ENCODE results near the gene KCNJ1. TPM values are rescaled to one million over a fixed set of nuclear protein-coding genes. Genes with fewer than 3 reads are reported as not detected.

Gene KCNJ1
- total RNA-seq, 1 experiment from 2014 or later, result not detected

DNA sequence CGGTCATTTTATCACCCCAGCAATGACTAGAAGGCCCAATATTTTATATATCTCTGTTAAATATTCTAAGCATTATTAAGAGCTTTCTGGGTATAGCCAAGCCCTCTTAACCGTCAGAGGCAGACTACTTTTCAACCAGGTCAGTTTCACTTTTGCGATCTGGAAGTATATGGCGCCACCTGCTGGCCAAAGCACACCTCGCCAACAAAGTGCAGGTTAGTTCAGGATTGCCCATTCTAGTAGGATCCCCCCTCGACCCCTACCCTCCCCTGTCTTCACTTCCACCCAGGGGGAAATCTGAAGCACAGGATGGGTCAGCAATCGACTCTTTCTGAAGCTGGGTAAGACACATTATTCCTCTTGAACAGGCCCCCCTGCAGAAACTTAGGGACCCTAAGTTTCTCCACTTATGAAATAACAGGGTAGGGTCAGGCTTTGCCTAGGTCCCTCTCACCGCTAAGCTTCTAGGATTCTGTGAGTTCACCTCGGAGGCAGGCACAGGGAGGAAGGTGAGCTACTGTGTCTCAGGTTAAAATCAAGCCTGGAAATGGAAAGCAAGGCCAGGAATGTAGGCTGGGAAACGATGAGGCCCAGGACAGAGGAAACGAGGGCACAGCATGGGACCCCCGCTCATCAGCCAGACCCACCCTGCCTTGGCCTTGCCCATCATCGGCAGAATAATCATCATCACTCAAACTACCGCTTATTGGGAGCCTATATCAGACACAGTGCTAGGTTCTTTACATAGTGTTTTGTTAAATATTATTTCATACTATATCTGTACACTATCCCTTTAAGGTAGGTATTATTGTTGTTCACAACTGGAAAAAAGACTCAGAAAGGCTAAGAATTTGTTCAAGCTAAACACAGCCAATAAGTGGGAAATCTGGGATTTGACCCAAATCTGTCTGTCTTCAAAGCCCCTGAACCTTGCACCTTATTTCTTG, 35.6 kb downstream of the KCNJ1 start:
- POLR2A ChIA-PET (ENCODE audit: low non-redundant PET), result no interaction called here
- H3K27ac ChIP-seq (ENCODE audit: low read depth, low read length, poor library complexity, severe bottlenecking), result no peak overlapping the region
- CTCF ChIA-PET, result interaction anchor here (0.8 to 1.3 kb wide), 3 partner anchors 73 to 674 kb away, joined by 3 to 4 read pairs (median 4); no protein-coding TSS in a partner anchor
- no peak overlapping the region for H3K4me3 ChIP-seq (ENCODE audit: low read depth, low read length, poor library complexity, severe bottlenecking)
- H3K27me3 ChIP-seq (replicated peaks; ENCODE audit: insufficient read depth, low read depth, low read length, poor library complexity), result no peaks in the 10 kb centered on the region
- H3K9me3 ChIP-seq (ENCODE audit: low read depth, low read length, poor library complexity, severe bottlenecking), result no peaks in the 10 kb centered on the region
- intact Hi-C loops (cut with micrococcal nuclease; ENCODE audit: unreplicated experiment), result loop anchor here (2.0 to 10.0 kb wide), 6 partner anchors 197 to 801 kb away; no protein-coding TSS in a partner anchor
- peak; percentile 88 for DNase-seq (ENCODE audit: low spot score)
- peaks cover 17% of the 10 kb centered on the region for H3K4me1 ChIP-seq (ENCODE audit: insufficient read depth, low read length, poor library complexity, severe bottlenecking)
- TF ChIP-seq, protein P1, sequence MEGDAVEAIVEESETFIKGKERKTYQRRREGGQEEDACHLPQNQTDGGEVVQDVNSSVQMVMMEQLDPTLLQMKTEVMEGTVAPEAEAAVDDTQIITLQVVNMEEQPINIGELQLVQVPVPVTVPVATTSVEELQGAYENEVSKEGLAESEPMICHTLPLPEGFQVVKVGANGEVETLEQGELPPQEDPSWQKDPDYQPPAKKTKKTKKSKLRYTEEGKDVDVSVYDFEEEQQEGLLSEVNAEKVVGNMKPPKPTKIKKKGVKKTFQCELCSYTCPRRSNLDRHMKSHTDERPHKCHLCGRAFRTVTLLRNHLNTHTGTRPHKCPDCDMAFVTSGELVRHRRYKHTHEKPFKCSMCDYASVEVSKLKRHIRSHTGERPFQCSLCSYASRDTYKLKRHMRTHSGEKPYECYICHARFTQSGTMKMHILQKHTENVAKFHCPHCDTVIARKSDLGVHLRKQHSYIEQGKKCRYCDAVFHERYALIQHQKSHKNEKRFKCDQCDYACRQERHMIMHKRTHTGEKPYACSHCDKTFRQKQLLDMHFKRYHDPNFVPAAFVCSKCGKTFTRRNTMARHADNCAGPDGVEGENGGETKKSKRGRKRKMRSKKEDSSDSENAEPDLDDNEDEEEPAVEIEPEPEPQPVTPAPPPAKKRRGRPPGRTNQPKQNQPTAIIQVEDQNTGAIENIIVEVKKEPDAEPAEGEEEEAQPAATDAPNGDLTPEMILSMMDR (conservative IDR thresholded peaks at IDR 0.05; ENCODE audit: low read depth, low read length), result peak; percentile 98
- no peak for TF ChIP-seq EZH2 (IDR thresholded peaks at IDR 0.05; ENCODE audit: borderline replicate concordance, low read depth, low read length, poor library complexity, severe bottlenecking)
- no TSS peak for BruUV-seq (replicated peaks)
- no peaks in the 10 kb centered on the region for H3K36me3 ChIP-seq (ENCODE audit: insufficient read depth, low read length, poor library complexity, severe bottlenecking)

DNA sequence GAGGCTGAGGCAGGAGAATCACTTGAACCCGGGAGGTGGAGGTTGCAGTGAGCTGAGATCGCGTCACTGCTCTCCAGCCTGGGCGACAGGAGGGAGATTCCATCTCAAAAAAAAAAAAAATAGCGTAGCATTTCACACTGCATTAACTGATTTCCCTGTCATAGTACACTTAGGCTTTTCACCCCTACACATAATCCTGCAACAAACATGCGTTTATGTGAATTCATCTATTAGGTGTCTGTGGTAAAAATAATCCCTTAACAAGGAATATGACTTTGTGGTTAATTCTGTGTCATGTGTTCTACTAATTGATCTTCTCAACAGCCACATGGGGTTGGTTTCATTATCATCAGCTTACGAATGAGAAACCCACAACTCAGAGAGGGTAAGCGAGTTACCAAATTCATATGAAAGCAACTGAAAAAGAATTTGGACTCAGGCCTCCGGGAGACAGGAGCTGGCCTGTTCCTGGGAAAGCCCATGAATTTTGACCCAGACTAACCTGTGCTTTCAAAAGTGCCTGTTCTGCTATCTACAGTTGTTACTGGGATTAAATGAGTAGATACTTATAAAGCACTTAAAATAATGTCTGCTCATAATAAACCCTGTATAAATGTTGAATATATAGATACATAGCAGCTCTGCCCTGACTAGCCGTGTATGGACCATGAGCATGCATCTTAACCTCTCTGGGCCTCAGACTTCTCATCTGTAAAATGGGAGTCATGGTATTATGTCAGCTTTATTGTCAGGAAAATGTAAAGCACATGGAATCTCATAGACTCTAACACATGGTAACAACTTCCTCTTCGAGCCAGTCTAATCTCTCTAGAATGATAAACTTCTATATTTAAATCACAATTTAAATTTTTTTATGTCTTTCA, 36.6 kb downstream of the KCNJ1 start:
- intact Hi-C loops (cut with micrococcal nuclease; ENCODE audit: unreplicated experiment), result loop anchor here (2.0 to 10.0 kb wide), 6 partner anchors 196 to 800 kb away; no protein-coding TSS in a partner anchor
- Histone ChIP-seq H3K36me3 (ENCODE audit: insufficient read depth, low read length, poor library complexity, severe bottlenecking) (no peaks in the 10 kb centered on the region), H3K4me1 (ENCODE audit: insufficient read depth, low read length, poor library complexity, severe bottlenecking) (peaks cover 9% of the 10 kb centered on the region), H3K9me3 (ENCODE audit: low read depth, low read length, poor library complexity, severe bottlenecking) (no peaks in the 10 kb centered on the region), H3K4me3 (ENCODE audit: low read depth, low read length, poor library complexity, severe bottlenecking) (no peak overlapping the region), H3K27ac (ENCODE audit: low read depth, low read length, poor library complexity, severe bottlenecking) (no peak overlapping the region), H3K27me3 (replicated peaks; ENCODE audit: insufficient read depth, low read depth, low read length, poor library complexity) (no peaks in the 10 kb centered on the region)
- no TSS peak for BruUV-seq (replicated peaks)
- TF ChIP-seq, protein P1 (conservative IDR thresholded peaks at IDR 0.05; ENCODE audit: low read depth, low read length), result no peak
- no peak for TF ChIP-seq EZH2 (IDR thresholded peaks at IDR 0.05; ENCODE audit: borderline replicate concordance, low read depth, low read length, poor library complexity, severe bottlenecking)
- POLR2A ChIA-PET (ENCODE audit: low non-redundant PET), result no interaction called here
- CTCF ChIA-PET, result interaction anchor here (0.8 to 1.3 kb wide), 3 partner anchors 74 to 673 kb away, joined by 3 to 4 read pairs (median 4); no protein-coding TSS in a partner anchor
- DNase-seq (ENCODE audit: low spot score), result no peak

DNA sequence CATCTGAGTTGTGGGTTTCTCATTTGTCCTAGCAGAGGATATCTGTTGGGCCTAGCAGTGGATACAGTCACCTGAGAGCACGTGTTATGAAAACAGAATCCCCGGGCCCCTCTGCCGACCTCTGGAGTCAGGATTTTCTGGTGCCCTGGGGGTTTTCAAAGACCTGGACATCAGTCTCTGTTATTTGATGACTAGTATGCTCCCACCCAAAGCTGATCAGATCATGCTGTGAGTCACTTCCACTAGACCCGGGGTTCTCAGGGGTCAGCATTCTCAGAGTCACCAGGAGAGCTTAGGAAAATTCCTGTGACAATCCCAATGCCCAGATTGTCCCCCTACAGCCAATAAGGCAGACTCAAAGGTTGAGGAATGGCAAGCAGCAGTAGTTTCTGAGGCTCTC, 38.7 kb downstream of the KCNJ1 start:
- no TSS peak for BruUV-seq (replicated peaks)

More for the DNA sequence above, 38.7 kb downstream of the KCNJ1 start:
- Histone ChIP-seq H3K36me3 (ENCODE audit: insufficient read depth, low read length, poor library complexity, severe bottlenecking) (no peaks in the 10 kb centered on the region), H3K4me3 (ENCODE audit: low read depth, low read length, poor library complexity, severe bottlenecking) (no peak overlapping the region), H3K9me3 (ENCODE audit: low read depth, low read length, poor library complexity, severe bottlenecking) (no peaks in the 10 kb centered on the region), H3K27me3 (replicated peaks; ENCODE audit: insufficient read depth, low read depth, low read length, poor library complexity) (peaks cover 4% of the 10 kb centered on the region), H3K4me1 (ENCODE audit: insufficient read depth, low read length, poor library complexity, severe bottlenecking) (peaks cover 6% of the 10 kb centered on the region), H3K27ac (ENCODE audit: low read depth, low read length, poor library complexity, severe bottlenecking) (no peak overlapping the region)
- CTCF ChIA-PET, result no interaction called here
- POLR2A ChIA-PET (ENCODE audit: low non-redundant PET), result no interaction called here
- no peak for DNase-seq (ENCODE audit: low spot score)
- intact Hi-C loops (cut with micrococcal nuclease; ENCODE audit: unreplicated experiment), result no loop called here
- TF ChIP-seq, protein P1 (conservative IDR thresholded peaks at IDR 0.05; ENCODE audit: low read depth, low read length), result no peak
- no peak for TF ChIP-seq EZH2 (IDR thresholded peaks at IDR 0.05; ENCODE audit: borderline replicate concordance, low read depth, low read length, poor library complexity, severe bottlenecking)

Data from A673 (cell line).